Choroid plexus epithelial cell (primary cell): ENCODE data around the gene ZNF383.
"Not testable (repeated sequence)": the region's sequence is repeated elsewhere in the genome, so short reads cannot be mapped to it uniquely, and the experiment has no call there.

Experiments
- DNase-seq: peaks from one replicate; pipeline ENCODE4 v3.0.0-alpha.2; 2010; ENCODE audit warnings: low read depth
- H3K4me3 ChIP-seq: 2 replicates; pipeline ENCODE4 v1.5.1; 2011; ENCODE audit warnings: low read depth, mild to moderate bottlenecking, control low read depth, low read length, moderate library complexity
- TF ChIP-seq, protein P1 (sequence below): conservative IDR thresholded peaks from 2 replicates; pipeline ENCODE4 v1.5.1; 2011; ENCODE audit warnings: low read depth, mild to moderate bottlenecking, control low read depth, inconsistent platforms, low read length, moderate library complexity

ZNF383 gene

GRCh38 chr19:37220383-37220782 lies 2.4 kb downstream of the ZNF383 start:
- DNase-seq: no peak
- TF ChIP-seq, protein P1, sequence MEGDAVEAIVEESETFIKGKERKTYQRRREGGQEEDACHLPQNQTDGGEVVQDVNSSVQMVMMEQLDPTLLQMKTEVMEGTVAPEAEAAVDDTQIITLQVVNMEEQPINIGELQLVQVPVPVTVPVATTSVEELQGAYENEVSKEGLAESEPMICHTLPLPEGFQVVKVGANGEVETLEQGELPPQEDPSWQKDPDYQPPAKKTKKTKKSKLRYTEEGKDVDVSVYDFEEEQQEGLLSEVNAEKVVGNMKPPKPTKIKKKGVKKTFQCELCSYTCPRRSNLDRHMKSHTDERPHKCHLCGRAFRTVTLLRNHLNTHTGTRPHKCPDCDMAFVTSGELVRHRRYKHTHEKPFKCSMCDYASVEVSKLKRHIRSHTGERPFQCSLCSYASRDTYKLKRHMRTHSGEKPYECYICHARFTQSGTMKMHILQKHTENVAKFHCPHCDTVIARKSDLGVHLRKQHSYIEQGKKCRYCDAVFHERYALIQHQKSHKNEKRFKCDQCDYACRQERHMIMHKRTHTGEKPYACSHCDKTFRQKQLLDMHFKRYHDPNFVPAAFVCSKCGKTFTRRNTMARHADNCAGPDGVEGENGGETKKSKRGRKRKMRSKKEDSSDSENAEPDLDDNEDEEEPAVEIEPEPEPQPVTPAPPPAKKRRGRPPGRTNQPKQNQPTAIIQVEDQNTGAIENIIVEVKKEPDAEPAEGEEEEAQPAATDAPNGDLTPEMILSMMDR: no peak

GRCh38 chr19:37221136-37221535 lies 3.1 kb downstream of the ZNF383 start:
- TF ChIP-seq, protein P1: no peak
- DNase-seq: peak; percentile 16
- no peak overlapping the region for H3K4me3 ChIP-seq

More at GRCh38 chr19:37220383-37220782, 2.4 kb downstream of the ZNF383 start:
- H3K4me3 ChIP-seq: no peak overlapping the region

DNA sequence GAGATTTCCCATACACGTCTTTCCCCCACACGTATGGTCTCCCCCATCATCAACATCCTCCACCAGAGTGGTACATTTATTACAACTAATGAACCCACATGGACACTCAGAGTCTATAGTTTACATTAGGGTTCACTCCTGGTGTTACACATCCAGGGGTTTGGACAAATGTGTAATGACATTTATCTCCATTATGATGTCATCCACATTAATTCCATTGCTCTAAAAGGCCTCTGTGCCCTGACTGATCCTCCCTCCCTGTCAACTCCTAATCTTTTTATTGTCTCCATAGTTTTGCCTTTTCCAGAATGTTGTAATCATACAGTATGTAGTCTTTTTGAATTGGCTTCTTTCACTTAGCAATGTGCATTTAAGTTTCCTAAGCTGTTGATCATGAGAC lies 8.2 kb downstream of the ZNF383 start:
- TF ChIP-seq, protein P1: no peak
- DNase-seq: no peak
- H3K4me3 ChIP-seq: no peak overlapping the region

GRCh38 chr19:37227996-37228395 lies 10.0 kb downstream of the ZNF383 start:
- H3K4me3 ChIP-seq: no peak overlapping the region
- TF ChIP-seq, protein P1: peak; percentile 72
- peak; percentile 22 for DNase-seq

GRCh38 chr19:37243206-37243632 lies 25.2 kb downstream of the ZNF383 start:
- TF ChIP-seq, protein P1: no peak
- H3K4me3 ChIP-seq: no peak overlapping the region
- no peak for DNase-seq

DNA sequence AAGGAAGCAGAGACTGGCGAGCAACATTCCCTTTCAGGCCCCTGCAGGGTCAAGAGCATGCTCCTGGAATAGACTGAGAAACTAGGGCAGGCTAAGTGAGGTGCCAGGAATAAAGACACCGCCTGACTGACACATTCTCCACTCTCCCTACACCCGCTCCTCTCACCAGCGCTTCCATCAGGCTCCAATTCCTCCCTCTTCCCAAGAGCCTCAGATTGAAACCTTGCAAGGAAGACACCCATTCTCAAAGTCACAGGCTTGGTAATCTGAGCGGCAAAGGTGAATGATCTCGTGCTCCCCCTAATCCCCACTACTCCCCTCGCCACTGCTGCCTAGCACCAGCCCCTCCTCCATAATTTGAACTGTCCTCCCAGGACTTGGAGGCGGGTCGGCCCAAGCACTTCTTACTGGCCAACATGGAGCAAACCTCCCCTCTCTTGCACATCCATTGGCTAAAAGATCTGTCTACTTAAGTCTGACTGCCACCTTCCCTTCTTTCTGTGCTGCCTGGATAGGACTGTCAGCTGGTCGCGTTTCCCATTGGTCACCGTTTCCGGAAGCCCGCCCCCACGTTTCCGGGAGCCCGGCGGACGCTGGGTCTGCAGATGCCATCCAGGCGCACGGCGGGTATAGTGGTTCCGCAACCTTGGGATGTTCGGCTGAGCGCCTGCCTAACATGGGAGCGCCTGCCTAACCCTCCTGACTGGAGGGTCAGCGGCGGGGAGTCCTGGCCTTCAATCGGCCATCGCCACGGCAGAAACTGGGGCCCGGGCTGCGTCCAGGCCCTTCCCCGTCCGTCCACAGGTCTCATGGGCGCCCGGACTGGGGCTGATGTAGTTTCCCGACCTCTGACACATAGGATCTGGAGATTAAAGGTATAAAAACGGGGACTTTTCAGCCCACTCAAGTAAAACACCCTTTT lies 33.6 kb downstream of the ZNF383 start:
- peak overlapping the region; percentile 94 for H3K4me3 ChIP-seq
- TF ChIP-seq, protein P1: no peak
- DNase-seq: peak; percentile 100

DNA sequence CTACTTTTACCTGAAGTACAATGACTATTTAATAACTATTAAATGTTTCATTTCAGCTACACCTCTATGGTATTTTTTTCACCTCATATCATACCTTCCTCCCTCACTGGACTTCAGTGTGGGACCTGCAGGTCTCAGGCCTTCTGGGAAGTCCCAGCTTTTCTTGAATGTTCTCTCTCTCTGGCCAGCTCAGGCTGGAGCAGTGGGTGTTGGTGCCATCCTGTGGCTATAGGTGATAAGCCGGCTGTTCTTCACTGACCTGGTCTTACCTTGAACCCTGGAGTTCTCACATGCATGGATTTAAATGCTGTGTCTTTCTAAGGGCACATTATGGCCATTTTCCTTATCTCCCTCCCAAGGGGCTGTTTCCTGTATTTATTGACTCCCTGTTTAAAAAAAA lies 45.0 kb downstream of the ZNF383 start:
- DNase-seq, H3K4me3 ChIP-seq: not testable (repeated sequence)
- TF ChIP-seq, protein P1: peak; percentile 7

DNA sequence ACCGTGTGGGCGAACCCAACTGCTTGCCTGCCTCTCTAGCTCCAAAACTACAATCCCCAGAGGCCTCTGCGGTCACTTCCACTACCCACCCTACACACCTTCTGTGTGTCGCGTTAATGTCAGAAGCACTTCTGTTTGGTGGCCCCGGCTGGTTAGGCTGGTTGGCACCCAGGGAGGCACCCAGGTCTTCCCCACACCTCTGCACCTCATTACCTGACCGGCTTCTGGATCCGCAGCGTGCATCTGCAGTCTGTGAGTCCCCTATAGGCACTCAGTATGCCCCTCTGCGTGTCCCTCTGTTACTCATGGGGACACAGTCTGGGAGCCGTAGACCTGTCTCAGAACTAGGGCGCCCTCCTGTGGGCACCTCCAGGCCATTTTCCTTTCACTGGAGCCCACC lies 49.0 kb downstream of the ZNF383 start:
- DNase-seq, H3K4me3 ChIP-seq: not testable (repeated sequence)

DNA sequence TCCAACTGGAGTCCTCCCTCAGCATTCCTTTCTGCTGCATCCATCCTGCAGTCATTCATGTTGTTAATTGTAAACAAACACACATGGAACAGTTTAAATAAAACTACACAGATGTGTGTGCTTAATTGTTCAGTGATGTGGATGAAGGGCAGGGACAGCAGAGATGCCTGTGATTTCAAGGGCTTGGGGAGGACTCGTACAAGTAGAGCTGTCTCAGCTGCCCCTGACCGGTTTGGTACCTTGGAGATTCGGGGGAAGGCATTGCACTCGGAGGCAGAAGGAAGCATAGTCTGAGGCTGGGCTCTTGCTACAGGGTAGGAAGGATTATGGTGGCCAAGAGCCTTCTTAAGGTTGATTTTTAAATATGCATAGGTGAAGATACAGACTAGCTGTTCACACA lies 49.7 kb downstream of the ZNF383 start:
- H3K4me3 ChIP-seq, DNase-seq: not testable (repeated sequence)

GRCh38 chr19:37280656-37281055 lies 62.6 kb downstream of the ZNF383 start:
- H3K4me3 ChIP-seq, DNase-seq: not testable (repeated sequence)

- not testable (repeated sequence) for H3K4me3 ChIP-seq
Observed at GRCh38 chr19:37284020-37284419, 66.0 kb downstream of the ZNF383 start.

More at GRCh38 chr19:37284020-37284419, 66.0 kb downstream of the ZNF383 start:
- not testable (repeated sequence) for DNase-seq
